Measurements from ENCODE around the gene PARP12.

The PARP12 gene

DNA sequence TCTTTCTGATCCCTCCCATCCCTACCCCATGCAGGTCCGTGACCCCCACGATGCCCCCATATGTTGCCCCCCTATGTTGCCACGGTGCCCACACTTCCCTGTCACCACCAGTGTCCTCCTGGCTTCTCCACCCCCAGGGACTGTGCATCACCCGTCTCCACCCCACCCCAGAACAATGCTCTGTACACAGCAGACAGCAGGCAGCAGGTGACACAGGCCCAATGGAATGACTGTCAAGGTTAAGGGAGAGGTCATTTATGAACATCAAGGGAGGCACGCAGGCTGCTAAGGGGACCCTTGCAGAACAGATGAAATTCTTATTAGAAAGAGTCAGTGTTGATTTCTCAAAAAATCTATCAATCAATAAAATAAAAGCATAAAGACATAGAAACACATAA is 71.5 kb downstream of the PARP12 start (continued):
- TF ChIP-seq, protein P1, sequence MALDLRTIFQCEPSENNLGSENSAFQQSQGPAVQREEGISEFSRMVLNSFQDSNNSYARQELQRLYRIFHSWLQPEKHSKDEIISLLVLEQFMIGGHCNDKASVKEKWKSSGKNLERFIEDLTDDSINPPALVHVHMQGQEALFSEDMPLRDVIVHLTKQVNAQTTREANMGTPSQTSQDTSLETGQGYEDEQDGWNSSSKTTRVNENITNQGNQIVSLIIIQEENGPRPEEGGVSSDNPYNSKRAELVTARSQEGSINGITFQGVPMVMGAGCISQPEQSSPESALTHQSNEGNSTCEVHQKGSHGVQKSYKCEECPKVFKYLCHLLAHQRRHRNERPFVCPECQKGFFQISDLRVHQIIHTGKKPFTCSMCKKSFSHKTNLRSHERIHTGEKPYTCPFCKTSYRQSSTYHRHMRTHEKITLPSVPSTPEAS (tag by site-specific recombination; IDR thresholded peaks at IDR 0.05), result no peak
- TF ChIP-seq ZSCAN30 (tag by site-specific recombination; IDR thresholded peaks at IDR 0.05) (no peak), IKZF3 (tag by site-specific recombination; IDR thresholded peaks at IDR 0.05) (no peak), SALL2 (tag by site-specific recombination; IDR thresholded peaks at IDR 0.05; ENCODE audit: borderline replicate concordance) (no peak), ZNF311 (tag by site-specific recombination; IDR thresholded peaks at IDR 0.05; ENCODE audit: borderline replicate concordance) (no peak), ZNF843 (tag by site-specific recombination; IDR thresholded peaks at IDR 0.05) (no peak), ZNF76 (tag by site-specific recombination; IDR thresholded peaks at IDR 0.05; ENCODE audit: borderline replicate concordance, low read depth) (no peak)
- TF ChIP-seq, protein P2, sequence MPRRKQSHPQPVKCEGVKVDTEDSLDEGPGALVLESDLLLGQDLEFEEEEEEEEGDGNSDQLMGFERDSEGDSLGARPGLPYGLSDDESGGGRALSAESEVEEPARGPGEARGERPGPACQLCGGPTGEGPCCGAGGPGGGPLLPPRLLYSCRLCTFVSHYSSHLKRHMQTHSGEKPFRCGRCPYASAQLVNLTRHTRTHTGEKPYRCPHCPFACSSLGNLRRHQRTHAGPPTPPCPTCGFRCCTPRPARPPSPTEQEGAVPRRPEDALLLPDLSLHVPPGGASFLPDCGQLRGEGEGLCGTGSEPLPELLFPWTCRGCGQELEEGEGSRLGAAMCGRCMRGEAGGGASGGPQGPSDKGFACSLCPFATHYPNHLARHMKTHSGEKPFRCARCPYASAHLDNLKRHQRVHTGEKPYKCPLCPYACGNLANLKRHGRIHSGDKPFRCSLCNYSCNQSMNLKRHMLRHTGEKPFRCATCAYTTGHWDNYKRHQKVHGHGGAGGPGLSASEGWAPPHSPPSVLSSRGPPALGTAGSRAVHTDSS (tag by site-specific recombination; IDR thresholded peaks at IDR 0.05), result no peak

DNA sequence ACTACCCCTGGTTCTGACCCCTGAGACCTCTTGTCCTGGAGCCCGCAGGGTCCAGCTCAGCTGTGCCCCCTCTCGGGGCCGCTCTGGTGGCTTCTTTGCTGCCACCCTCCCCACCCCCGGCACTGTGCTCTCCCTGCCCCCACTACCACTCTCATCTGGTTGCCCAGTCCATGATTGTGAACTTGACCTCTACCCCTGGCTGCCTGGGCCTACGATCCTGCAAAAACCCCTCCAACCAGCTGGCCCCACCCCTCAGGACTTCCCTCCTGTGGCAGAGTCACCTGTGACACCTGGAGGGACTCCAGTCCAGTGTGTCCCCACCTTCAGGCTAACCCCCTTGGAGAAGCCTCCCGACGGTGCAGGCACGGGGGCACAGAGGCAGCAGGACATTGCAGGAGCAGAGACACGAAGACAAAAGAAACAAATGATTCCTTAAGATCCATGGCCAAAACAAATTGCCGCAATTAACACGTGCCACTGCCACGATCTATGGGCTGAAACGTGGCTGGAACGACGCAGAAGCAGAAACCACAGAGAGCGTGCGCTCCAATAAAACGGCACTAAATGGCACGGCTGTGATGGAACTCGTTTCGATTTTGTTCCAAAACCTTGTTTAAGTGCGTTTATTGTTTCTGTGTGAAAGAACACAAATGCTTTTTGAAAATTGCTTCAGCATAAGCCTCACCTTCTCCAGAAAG is 72.0 kb downstream of the PARP12 start:
- Histone ChIP-seq H3K4me3 (ENCODE audit: low read depth, low read length) (no peak overlapping the region), H3K36me3 (ENCODE audit: control insufficient read depth in 2 of 2, insufficient read depth in 1 of 2, low read length in 2 of 2) (no peaks in the 10 kb centered on the region), H3K4me1 (ENCODE audit: control insufficient read depth, insufficient read depth, low read length) (no peaks in the 10 kb centered on the region), H3K9me3 (ENCODE audit: control insufficient read depth, insufficient read depth, low read depth, low read length) (no peaks in the 10 kb centered on the region), H3K27ac (ENCODE audit: extremely low read depth, low read depth, low read length) (no peak overlapping the region)
- POLR2A ChIA-PET, result no interaction called here
- CTCF ChIA-PET, result interaction anchor here (0.5 kb wide), 1 partner anchor 320 kb away, joined by 3 read pairs; no protein-coding TSS in a partner anchor
- TF ChIP-seq ZNF324 (tag by site-specific recombination; IDR thresholded peaks at IDR 0.05) (no peak), ZBTB48 (tag by site-specific recombination; IDR thresholded peaks at IDR 0.05) (no peak), ZNF19 (tag by site-specific recombination; IDR thresholded peaks at IDR 0.05; ENCODE audit: low read depth) (no peak), ZNF214 (tag by site-specific recombination; IDR thresholded peaks at IDR 0.05; ENCODE audit: borderline replicate concordance) (no peak), GLIS1 (tag by site-specific recombination; IDR thresholded peaks at IDR 0.05) (no peak), ZNF114 (tag by site-specific recombination; IDR thresholded peaks at IDR 0.05) (no peak)
- TF ChIP-seq, protein P3, sequence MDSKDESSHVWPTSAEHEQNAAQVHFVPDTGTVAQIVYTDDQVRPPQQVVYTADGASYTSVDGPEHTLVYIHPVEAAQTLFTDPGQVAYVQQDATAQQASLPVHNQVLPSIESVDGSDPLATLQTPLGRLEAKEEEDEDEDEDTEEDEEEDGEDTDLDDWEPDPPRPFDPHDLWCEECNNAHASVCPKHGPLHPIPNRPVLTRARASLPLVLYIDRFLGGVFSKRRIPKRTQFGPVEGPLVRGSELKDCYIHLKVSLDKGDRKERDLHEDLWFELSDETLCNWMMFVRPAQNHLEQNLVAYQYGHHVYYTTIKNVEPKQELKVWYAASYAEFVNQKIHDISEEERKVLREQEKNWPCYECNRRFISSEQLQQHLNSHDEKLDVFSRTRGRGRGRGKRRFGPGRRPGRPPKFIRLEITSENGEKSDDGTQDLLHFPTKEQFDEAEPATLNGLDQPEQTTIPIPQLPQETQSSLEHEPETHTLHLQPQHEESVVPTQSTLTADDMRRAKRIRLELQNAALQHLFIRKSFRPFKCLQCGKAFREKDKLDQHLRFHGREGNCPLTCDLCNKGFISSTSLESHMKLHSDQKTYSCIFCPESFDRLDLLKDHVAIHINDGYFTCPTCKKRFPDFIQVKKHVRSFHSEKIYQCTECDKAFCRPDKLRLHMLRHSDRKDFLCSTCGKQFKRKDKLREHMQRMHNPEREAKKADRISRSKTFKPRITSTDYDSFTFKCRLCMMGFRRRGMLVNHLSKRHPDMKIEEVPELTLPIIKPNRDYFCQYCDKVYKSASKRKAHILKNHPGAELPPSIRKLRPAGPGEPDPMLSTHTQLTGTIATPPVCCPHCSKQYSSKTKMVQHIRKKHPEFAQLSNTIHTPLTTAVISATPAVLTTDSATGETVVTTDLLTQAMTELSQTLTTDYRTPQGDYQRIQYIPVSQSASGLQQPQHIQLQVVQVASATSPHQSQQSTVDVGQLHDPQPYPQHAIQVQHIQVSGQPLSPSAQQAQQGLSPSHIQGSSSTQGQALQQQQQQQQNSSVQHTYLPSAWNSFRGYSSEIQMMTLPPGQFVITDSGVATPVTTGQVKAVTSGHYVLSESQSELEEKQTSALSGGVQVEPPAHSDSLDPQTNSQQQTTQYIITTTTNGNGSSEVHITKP (tag by site-specific recombination; IDR thresholded peaks at IDR 0.05), result no peak
- TF ChIP-seq, protein P4, sequence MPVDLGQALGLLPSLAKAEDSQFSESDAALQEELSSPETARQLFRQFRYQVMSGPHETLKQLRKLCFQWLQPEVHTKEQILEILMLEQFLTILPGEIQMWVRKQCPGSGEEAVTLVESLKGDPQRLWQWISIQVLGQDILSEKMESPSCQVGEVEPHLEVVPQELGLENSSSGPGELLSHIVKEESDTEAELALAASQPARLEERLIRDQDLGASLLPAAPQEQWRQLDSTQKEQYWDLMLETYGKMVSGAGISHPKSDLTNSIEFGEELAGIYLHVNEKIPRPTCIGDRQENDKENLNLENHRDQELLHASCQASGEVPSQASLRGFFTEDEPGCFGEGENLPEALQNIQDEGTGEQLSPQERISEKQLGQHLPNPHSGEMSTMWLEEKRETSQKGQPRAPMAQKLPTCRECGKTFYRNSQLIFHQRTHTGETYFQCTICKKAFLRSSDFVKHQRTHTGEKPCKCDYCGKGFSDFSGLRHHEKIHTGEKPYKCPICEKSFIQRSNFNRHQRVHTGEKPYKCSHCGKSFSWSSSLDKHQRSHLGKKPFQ (tag by site-specific recombination; IDR thresholded peaks at IDR 0.05), result no peak
- TF ChIP-seq, protein P5, sequence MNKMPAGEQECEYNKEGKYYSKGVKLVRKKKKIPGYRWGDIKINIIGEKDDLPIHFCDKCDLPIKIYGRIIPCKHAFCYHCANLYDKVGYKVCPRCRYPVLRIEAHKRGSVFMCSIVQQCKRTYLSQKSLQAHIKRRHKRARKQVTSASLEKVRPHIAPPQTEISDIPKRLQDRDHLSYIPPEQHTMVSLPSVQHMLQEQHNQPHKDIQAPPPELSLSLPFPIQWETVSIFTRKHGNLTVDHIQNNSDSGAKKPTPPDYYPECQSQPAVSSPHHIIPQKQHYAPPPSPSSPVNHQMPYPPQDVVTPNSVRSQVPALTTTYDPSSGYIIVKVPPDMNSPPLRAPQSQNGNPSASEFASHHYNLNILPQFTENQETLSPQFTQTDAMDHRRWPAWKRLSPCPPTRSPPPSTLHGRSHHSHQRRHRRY (tag by site-specific recombination; IDR thresholded peaks at IDR 0.05), result no peak
- TF ChIP-seq, protein P6, sequence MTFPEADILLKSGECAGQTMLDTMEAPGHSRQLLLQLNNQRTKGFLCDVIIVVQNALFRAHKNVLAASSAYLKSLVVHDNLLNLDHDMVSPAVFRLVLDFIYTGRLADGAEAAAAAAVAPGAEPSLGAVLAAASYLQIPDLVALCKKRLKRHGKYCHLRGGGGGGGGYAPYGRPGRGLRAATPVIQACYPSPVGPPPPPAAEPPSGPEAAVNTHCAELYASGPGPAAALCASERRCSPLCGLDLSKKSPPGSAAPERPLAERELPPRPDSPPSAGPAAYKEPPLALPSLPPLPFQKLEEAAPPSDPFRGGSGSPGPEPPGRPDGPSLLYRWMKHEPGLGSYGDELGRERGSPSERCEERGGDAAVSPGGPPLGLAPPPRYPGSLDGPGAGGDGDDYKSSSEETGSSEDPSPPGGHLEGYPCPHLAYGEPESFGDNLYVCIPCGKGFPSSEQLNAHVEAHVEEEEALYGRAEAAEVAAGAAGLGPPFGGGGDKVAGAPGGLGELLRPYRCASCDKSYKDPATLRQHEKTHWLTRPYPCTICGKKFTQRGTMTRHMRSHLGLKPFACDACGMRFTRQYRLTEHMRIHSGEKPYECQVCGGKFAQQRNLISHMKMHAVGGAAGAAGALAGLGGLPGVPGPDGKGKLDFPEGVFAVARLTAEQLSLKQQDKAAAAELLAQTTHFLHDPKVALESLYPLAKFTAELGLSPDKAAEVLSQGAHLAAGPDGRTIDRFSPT (tag by site-specific recombination; IDR thresholded peaks at IDR 0.05), result no peak

Data from HEK293 (cell line).